Transverse colon (tissue), 4 donors: ENCODE results near the gene OPALIN. TPM values are rescaled to one million over a fixed set of nuclear protein-coding genes. Genes with fewer than 3 reads are reported as not detected.
A peak's percentile ranks its signal among the peaks of the same experiment; 100 is the strongest.

Source experiments
- DNase-seq: peaks from one replicate; pipeline ENCODE4 v3.0.0-alpha.2; 2019
- H3K27ac ChIP-seq, 4 donors: fragments of 200-600 bp; sonication (generic); 2 replicates each; pipeline ENCODE4 v1.5.1; 2016 to 2018; ENCODE audit warnings: inconsistent platforms in 4 of 4
- H3K27me3 ChIP-seq: fragments of 200-600 bp; sonication (generic); 2 replicates; pipeline ENCODE4 v1.5.1; 2017; ENCODE audit warnings: inconsistent platforms
- H3K36me3 ChIP-seq, 4 donors: fragments of 200-600 bp; sonication (generic); 2 replicates each; pipeline ENCODE4 v1.5.1; 2017 to 2019; ENCODE audit warnings: inconsistent platforms in 4 of 4
- H3K4me1 ChIP-seq, 4 donors: fragments of 200-600 bp; sonication (generic); 2 replicates each; pipeline ENCODE4 v1.5.1; 2017 to 2020; ENCODE audit warnings: inconsistent platforms in 4 of 4
- H3K4me3 ChIP-seq, 4 donors: fragments of 200-600 bp; sonication (generic); 1 replicate in 1 of 4; 2 replicates in 3 of 4; pipeline versions ENCODE4 v1.5.1 to v1.6.1; 2017 to 2019; ENCODE audit warnings: inconsistent platforms in 4 of 4
- H3K9me3 ChIP-seq, 2 donors: fragments of 200-600 bp; sonication (generic); 2 replicates each; pipeline ENCODE4 v1.5.1; 2017 to 2019; ENCODE audit warnings: inconsistent platforms in 2 of 2
- CTCF ChIP-seq, 5 experiments: fragments of 200-600 bp in 3 of 5; fragments of 450-650 bp in 2 of 5; sonication (generic) in 3 of 5; IDR thresholded peaks; 1 replicate in 2 of 5; 2 replicates in 3 of 5; pipeline ENCODE4 v1.5.1; 2016 to 2017; ENCODE audit warnings: antibody characterized with exemption in 5 of 5, inconsistent platforms in 3 of 5, mild to moderate bottlenecking in 2 of 5, moderate library complexity in 1 of 5
- EP300 ChIP-seq: sonication (generic); formaldehyde crosslinking; IDR thresholded peaks from one replicate; pipeline ENCODE4 v1.6.1; 2017; ENCODE audit warnings: antibody characterized with exemption, low read depth
- POLR2A ChIP-seq: fragments of 450-650 bp; IDR thresholded peaks from one replicate; pipeline ENCODE4 v1.6.1; 2016; ENCODE audit warnings: antibody characterized with exemption, mild to moderate bottlenecking, moderate library complexity
- POLR2AphosphoS5 ChIP-seq, 3 donors: sonication (generic); formaldehyde crosslinking; IDR thresholded peaks; one replicate each; pipeline ENCODE4 v1.6.1; 2016; ENCODE audit warnings: antibody characterized with exemption in 3 of 3
- WGBS, 2 donors: methylation state at CpG; one replicate each; pipeline ENCODE4 v1.1.5; 2018; ENCODE audit warnings: low coverage in 1 of 2; 5-methylcytosine and 5-hydroxymethylcytosine counted together
- in situ Hi-C, 4 donors: fragments of 200-750 bp; cut with MboI; loops; one replicate each; pipeline versions ENCODE4 v1.15.0 to v1.15.1; 2017; ENCODE audit warnings: low sequenced_read_pairs in 3 of 4, low pct_ligation_motif_present in 1 of 4, low pct_unique_long_range_greater_than_20kb in 1 of 4
- intact Hi-C: fragments of 100-400 bp; cut with DNase I; formaldehyde crosslinking; loops from one replicate; pipeline ENCODE4 v1.15.1; 2023; ENCODE audit warnings: low total_unique reads
- total RNA-seq, 4 donors: library from RNA; depleted of rRNA; stranded (reverse); fragments of >200 nt; gene quantifications; one replicate each; pipeline ENCODE4 v1.1.0, GENCODE V29; 2016

Gene OPALIN
- total RNA-seq, 4 donors from 2014 or later: not detected

GRCh38 chr10:96306516-96306915 is 52.3 kb downstream of the OPALIN start:
- peaks cover 12 to 22% (median 15%) of the 10 kb centered on the region in 4 donors for H3K4me1 ChIP-seq
- WGBS, 2 donors: 45 to 54% methylated on average over 4 to 8 of the region's 8 CpGs
- H3K9me3 ChIP-seq: no peaks in the 10 kb centered on the region
- H3K27me3 ChIP-seq: no peaks in the 10 kb centered on the region
- TF ChIP-seq POLR2AphosphoS5 (IDR thresholded peaks at IDR 0.05): peak in 1 of 3 donors; percentile 40
- no peak for TF ChIP-seq POLR2A
- TF ChIP-seq CTCF (IDR thresholded peaks at IDR 0.05): no peak
- peak; percentile 41 for DNase-seq
- H3K4me3 ChIP-seq: no peak overlapping the region
- H3K36me3 ChIP-seq: no peaks in the 10 kb centered on the region
- in situ Hi-C loops: loop anchor here in 3 of 4 donors (25.0 kb wide), 1 partner anchor 294 kb away; no protein-coding TSS in a partner anchor
- intact Hi-C loops: no loop called here
- H3K27ac ChIP-seq: no peak overlapping the region

GRCh38 chr10:96305019-96305418 is 53.8 kb downstream of the OPALIN start:
- peaks cover 4% of the 10 kb centered on the region for H3K27me3 ChIP-seq
- intact Hi-C loops (no loop called here), in situ Hi-C loops (loop anchor here in 3 of 4 donors (25.0 kb wide), 1 partner anchor 293 kb away; no protein-coding TSS in a partner anchor)
- DNase-seq: no peak
- H3K36me3 ChIP-seq: no peaks in the 10 kb centered on the region
- 88 to 92% methylated on average over 2 to 3 of the region's 3 CpGs for whole genome bisulfite sequencing, 2 donors
- TF ChIP-seq CTCF (IDR thresholded peaks at IDR 0.05) (no peak), POLR2AphosphoS5 (IDR thresholded peaks at IDR 0.05) (no peak), POLR2A (no peak), EP300 (no peak)
- H3K27ac ChIP-seq: no peak overlapping the region
- peaks cover 7 to 11% (median 9%) of the 10 kb centered on the region in 4 donors for H3K4me1 ChIP-seq
- no peak overlapping the region for H3K4me3 ChIP-seq
- H3K9me3 ChIP-seq: no peaks in the 10 kb centered on the region

GRCh38 chr10:96304230-96304629 is 54.6 kb downstream of the OPALIN start, which contains the start of gene DNTT:
TSS of gene DNTT (plus strand) at chr10:96304434. CDS start at chr10:96304498, 64 bp downstream.
- H3K4me3 ChIP-seq: no peak within 1 kb of the TSS
- H3K27ac ChIP-seq: no peak within 1 kb of the TSS
- TF ChIP-seq POLR2AphosphoS5 (IDR thresholded peaks at IDR 0.05): no peak
- TF ChIP-seq EP300: no peak
- TF ChIP-seq POLR2A: no peak
- no peak for TF ChIP-seq CTCF (IDR thresholded peaks at IDR 0.05)
- no peak for DNase-seq
- H3K27me3 ChIP-seq: peaks cover 4% of the 10 kb centered on the region
- 77 to 100% methylated on average over 1 to 8 of the region's 8 CpGs for WGBS, 2 donors
- intact Hi-C loops (no loop called here), in situ Hi-C loops (loop anchor here in 3 of 4 donors (25.0 kb wide), 1 partner anchor 292 kb away; no protein-coding TSS in a partner anchor)
- peaks cover 0 to 5% (median 1%) of the 10 kb centered on the region in 4 donors for H3K4me1 ChIP-seq
- no peaks in the 10 kb centered on the region for H3K36me3 ChIP-seq
- no peaks in the 10 kb centered on the region for H3K9me3 ChIP-seq

- Histone ChIP-seq H3K4me1 (no peaks in the 10 kb centered on the region), H3K27me3 (peaks cover 4% of the 10 kb centered on the region), H3K9me3 (no peaks in the 10 kb centered on the region), H3K4me3 (no peak overlapping the region), H3K27ac (no peak overlapping the region), H3K36me3 (no peaks in the 10 kb centered on the region)
- TF ChIP-seq POLR2A: no peak
- TF ChIP-seq EP300: no peak
- no peak for TF ChIP-seq CTCF (IDR thresholded peaks at IDR 0.05)
- TF ChIP-seq POLR2AphosphoS5 (IDR thresholded peaks at IDR 0.05): no peak
- in situ Hi-C loops (loop anchor here in 3 of 4 donors (25.0 kb wide), 1 partner anchor 289 kb away; no protein-coding TSS in a partner anchor), intact Hi-C loops (no loop called here)
- no peak for DNase-seq
- WGBS, 2 donors: 75 to 80% methylated on average over 1 of the region's 1 CpG
Measured at GRCh38 chr10:96301616-96302015, 57.2 kb downstream of the OPALIN start.
